Ammon's horn (tissue), 1 donor: ENCODE measurements around the gene IL21R.

Experiments
- DNase-seq: peaks from one replicate; pipeline ENCODE4 v3.0.0-alpha.2; 2016; ENCODE audit warnings: low spot score

IL21R gene

DNA sequence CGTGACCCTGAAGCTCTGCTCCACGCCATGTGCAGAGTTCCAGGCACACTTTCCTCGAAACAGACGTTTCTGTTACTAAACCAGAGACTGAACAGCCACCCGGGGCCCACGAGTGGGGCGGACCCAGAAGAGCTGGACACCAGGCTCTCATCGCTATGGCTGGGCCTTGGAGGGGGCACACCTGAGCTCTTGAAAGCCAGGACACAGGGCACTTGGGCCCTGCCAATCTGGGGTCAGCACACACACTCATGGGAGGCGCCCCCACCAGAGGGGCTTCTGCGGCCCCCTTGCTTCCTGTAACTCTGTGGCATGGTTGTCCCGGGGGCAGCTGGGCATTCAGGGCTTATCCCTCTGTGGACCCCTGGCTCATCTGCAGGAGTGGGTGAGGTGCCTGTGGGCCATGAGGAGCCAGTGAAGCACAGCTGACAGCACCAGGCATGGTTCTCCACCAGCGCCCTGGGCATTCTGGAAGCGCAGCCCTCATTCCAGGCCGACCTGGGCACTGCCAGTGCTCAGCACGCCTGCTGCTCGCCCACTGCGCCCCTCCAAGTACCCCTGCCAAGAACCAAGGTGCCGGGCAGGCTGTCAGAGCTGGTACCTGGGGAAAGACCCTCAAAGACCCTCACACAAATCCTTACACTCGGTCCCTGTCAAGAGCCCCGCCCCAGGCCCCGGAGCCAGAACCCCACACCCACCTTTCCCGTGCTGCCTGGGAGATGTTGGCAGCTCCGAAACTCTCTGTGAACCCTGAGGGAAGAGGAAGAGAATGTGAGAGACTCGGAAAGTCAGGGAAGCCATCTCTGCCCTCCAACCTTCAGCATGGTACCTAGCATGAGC lies 61.1 kb downstream of the IL21R start:
- no peak for DNase-seq

DNA sequence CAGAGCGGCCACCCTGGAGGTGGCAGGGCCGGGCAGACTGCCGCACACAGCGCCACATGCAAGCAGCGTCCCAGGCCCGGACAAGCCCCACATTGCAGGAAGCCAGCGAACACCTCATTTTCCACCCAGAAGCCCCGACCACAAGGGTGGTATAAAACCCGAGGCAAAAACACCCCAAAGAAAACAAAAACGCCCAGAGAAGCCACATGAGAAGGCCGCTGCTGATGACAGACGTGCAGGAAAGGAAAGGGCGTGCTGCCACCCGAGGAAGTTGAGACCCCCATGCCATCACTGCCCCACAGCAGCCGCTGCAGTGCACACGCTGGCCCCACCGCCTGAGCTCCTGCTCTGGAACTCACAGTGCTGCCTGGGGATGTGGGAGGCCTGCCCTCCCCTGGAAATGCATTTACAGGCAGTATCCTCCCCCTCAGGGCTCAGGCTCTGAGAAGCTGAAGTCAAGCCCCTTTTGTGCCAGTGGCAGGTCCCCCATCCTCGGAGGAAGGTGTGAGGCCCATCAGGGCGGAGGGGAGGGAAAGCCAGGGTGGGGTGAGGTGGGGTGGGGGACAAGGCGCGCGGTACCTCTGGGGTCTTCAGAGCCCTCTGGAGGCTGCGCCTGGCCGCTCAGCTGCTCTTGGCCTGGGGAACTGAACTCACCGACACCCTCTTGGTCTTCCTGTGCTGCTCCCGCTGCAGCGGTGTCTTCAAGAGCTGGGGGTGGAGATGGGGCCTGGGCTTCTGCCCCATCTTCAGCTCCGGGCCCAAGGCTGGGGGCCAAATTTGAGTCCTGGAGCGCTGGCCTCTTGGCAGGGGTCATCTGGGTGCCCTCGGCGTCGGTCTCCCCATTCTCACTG lies 62.0 kb downstream of the IL21R start:
- no peak for DNase-seq

DNA sequence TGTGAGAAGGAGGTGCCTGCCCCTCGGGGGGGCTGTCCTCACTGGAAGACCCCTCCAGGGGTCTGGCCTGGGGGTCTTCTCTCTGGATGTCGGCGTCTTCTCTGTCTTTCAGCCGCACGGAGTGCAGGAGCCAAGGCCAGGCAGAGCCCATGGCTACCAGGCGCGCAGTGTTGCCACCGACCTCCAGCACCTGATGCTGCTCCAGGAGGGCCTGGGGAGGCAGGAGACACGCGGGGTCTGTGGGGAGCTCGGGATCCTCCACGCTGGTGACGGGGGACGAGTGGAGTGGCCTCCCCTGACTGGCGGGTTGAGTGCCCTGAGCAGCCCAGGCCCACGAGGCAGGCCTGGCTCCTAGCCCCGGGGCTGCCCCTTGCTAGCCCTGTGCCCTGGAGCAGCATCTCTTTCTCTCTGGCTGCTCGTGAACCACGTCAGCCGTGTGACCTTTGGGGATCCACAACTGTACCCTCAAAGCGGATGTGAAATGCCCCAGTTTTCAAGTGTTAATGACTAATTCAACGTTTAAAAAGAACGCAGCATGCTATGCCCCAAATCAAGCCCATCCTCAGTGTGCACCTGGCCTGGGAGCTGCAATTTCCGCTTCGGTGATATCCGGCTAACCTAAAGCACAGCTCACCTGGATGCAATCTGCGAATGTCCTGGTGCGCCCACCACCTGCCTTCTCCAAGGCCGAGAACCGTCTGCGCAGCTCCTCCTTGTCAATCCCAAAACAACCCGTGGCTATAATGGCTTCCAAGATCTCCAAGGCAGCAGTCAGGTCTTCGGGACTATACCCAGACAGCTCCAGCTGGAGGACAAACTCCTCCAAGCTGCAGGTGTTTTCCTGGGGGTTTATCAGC lies 62.9 kb downstream of the IL21R start:
- no peak for DNase-seq

DNA sequence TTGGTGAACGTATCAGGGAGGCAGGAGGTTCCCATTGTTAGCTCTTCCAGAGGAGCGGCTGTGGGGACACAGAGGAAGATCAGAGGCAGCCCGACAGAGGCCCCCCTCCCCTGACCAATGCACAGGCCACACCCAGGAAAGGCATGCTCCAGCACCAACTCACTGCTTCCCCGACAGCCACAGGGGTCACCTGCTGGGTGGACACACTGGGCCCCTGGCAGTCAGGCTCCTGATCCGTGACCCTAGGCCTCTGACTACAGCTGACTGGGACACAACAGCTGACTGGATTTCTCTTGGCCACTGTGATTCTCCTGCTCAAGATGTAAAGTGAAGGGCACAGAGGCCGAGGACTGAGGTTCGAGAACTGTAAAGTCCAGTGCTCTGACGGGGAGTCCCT lies 63.5 kb downstream of the IL21R start:
- no peak for DNase-seq

DNA sequence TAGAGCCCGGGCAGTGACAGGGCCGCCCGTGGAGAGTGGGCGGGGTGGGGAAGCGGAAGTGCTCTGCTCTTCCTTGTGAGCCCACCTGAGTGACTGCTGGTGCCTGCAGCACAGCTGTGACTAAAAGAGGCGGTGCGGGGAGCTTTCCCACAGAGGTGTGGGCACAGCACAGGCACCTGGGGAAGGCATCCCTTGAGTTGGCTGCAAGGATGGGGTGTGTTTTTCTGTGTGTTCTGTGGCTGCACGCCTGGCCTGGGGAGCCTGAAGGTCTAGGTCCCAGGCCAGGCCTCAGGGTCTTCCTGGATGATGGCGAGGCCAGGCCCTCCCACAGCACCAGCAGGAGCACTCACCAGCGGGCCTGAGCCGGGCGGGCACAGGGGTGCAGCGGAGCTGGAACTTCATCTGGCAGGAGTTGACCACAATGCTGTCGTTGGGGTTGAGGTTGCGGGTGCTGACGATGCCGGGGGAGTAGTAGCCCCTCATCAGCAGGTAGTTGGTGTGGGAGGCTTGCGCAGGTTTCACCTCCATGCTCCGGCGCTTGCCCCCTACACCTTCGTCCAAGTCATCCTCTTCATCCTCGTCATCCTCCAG lies 67.1 kb downstream of the IL21R start:
- no peak for DNase-seq

DNA sequence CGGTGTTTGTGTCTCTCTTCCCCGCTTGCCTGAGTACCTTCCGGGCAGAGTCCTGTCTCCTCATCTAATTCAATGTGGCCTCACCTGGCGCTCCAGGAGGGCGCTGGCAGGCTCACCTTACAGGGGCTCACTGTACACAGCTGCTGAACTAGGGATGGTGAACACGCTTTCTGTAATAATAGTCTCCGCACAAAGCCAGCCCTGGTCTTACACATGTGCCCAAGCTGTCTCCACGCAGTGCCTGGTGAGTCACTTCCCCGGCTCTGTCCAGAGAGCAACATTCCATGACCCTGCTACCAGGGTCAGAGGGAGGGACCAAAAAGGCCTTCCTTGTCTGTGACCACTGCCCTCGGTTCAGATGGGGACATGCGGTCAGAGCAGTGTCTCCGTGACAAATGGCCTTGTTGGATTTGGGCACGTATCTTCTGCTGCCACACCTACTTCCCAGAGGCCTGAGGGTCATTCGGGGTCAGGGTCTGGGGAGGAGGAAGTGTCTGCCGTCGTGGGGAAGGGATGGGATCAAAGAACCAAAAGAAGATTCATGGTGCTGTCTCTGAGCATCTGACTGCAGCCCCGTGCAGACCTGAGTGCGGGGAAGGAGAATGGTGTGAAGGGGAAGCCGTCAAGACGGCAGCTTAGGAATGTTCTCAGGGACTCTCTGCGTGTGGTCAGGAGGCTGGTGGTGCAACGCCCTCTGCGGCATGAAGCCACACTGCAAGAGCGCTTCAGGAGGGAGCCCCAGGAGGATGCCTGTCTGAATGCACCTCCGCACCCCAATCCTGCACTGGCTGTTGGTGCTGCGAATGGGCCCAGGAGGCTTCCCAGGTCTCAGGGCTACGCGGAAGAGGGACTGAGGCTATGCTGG lies 68.8 kb downstream of the IL21R start:
- DNase-seq: no peak

DNA sequence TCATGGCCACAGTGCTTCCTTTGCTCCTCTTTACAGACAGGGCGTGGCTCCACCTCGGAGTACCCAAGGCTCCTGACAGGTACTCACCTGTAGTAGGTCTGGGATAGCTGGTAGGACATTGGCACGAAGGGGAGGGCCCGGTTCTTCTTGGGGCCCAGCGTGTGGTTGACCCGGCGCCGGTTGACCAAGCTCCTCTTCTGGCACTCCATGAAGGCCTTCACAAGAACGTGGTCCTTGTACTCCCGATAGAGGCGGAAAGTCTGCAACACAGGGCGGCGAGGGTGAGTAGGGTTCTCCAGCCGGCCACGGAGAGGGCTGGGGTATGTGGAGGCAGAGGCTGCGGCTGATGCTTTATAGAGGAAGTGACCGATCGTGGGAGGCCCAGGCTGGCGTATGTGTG lies 69.7 kb downstream of the IL21R start:
- DNase-seq: no peak

DNA sequence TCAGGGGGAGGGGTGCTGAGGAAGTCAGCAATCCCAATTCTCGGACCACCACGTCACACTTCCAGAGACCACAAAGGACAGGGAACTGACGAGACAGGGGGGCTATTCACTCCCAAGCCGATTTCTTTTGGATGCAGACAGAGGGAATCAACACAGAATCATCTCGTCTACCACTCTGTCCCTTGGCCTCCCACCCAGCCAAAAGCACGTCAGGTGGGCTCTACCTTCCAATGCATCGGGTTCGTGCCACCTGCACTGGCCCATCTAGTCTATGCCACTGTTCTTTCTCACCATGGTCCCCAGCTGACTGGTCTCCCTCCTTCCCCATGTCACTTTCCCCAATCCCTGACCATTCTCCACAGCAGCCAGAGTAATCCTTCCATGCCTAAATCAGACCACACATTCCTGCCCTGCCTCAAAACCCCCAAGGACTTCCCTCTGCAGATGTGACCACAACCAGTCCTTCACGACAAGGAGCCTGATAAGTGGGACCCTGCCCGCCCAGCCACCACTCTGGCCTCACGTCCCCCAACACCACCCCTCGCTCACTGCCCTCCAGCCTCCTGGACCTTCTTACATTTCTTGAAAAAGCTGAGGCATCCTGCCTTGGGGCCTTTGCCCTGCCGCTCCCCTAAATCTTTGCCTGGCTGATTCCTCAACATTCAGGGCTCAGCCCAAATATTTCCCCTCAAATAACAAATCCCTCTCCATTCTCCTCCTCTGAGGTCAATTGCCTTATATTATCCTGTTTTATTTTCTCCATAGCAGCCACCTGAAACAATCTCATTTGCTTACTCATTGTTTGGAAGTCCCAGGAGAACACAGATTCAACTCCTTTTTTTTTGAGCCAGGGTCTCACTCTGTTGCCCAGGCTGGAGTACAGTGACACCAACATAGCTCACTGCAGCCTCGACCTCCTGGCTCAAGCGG lies 70.4 kb downstream of the IL21R start:
- DNase-seq: no peak

DNA sequence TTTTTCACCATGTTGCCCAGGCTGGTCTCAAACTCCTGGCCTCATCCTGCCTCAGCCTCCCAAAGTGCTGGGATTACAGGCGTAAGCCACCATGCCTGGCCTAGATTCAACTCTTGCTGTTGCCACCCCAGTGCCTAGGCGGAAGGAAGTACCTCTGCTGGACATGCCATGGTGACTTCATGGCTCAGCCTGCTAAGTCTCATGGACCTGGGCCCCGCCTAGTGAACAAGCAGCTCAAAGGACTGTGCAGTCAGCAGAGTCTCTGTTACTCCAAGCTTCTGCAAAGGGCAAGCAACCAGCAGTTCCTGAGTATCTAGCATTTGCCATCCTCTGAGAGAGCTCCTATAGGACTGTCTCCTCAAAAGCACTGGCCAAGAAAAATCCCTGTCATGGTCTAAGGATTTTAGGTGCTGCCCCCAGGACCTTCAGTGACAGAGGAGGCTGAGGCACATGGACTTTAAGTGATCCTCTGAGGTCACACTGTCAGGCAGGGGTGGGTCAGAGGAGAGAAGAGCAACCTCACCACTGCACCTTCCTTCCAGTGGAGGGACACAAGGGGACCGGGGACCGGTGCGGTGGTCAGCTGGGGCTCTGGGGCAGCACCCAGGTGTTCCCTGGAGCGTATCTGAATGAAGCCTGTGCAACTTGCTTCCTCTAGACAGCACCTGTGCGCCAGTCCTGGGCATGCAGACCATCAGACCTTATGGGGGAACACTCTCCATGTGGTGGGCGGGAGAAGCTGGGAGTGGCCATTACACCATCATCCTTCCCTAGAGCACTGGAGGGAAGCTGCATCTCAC lies 71.3 kb downstream of the IL21R start:
- DNase-seq: no peak

DNA sequence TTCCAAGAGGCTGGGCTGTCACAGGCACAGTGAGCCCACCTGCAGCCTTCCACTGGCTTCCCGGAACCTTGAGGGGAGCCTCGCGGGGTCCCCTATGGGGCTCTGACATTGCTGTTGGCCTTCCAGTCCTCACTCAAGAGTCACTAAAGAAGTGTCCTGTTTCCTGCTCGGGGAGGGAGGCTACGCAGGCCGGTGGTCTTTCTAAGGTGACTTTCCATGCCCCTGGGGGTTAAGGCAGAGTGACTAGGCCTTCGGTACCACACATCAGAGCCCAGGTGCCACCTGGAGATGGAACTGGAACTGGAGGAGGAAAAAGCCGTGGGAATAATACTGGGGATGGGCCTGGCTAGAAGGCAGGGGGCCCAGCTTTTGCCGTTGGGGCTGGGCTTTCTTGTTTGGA lies 72.1 kb downstream of the IL21R start:
- DNase-seq: no peak

DNA sequence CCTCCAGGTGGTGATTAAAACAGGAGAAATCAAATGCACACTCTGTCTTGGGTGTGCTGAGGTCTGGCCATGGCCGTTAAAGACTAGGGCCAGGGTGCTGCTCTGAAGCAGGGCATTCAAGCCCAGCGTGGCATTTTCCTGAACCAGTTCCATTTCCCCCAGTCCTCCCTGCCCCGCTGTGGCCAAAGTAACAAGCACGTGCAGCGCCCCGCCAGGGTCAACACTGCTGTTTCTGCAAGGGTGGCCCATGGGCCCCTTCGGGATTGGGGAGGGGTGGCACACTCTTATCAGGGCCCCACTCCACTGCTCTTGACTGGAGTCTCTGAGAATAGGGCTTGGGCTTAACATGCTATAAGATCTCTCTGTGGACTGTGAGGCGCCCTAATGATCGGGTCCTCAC lies 72.9 kb downstream of the IL21R start:
- DNase-seq: no peak

DNA sequence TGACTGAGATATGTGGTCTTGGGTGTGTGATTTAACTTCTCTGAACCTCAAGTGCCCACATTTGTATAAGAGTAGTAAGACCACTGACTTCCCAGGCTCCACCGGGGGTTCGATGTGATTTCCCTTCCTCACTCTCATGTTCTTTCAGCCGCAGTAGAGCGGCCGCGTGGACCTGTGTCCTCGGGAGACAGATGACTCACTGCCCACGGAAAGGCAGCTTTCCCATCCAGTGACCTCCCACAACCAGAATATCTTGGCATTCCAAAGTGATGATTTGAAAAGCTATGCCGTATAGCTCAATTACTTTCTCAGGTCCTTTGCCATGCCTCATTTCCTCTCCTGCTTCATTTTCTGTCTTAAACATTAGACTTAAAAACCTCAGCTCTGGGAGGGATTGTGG lies 73.6 kb downstream of the IL21R start:
- DNase-seq: no peak

DNA sequence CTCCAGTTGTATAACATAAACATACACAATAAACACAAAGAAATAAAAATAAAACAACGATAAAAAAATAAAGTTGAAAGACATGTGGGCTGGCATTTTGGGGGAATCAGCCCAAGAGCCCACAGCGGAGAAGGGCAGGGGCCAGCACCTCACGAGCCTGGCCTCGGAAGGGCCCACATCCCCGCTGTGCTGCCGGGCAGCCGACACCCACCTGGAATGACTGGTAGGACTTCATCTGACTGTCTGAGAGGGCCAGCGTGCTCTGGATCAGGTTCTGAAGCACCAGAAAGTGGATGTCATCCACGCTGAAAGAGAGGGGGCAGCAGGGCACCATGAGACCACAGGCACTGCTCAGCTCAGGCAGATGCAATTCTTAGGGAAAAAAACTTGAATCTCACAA lies 74.3 kb downstream of the IL21R start:
- no peak for DNase-seq

DNA sequence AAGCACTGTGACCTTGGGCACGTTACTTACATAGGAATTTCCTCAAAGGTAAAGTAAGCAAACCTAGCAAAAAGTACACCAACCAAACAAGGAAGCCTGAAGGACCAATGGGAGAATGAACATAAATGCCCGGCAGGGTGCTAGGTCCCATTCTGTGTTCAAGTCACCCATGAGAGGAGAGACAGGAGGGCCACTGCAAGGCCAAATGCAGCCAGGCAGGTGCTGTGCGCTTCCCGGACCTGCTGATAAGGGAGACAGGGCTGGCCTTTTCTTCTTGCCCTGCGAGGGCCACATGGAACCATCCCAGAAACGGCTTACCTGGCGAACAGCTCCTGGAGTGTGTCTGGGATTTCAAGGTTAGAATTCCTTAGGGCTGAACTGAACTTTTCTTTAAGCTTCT lies 78.8 kb downstream of the IL21R start:
- no peak for DNase-seq

DNA sequence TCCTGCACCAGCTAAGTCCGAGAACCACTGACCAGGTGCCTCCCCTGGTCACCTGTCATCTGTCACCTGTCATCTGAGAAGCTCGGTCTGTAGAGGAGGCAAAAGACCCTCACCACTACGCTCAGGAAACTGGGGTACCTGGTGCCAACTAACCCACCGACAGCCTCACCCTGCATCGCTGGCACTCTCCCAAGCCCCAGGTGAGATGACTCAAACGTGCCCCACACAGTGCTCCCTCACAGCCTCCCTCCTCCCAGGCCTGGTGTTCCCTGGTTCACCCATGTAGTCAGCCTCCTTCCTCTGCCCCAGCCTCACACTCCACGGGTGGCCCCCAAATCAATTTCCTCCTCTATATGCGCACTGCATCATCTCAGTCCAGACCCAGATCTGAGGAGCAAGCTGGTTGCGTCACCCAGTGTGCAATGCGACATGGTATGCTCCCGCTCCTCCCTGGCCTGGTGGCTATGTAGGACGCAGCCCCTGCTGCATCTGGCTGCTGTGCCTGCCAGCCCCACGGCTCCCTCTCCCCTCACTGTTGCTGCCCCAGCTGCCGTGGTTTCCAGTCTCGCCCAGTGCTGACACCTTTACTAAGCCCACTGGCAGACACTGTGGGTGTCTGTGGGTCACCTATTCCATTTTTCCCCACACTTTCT lies 79.4 kb downstream of the IL21R start:
- no peak for DNase-seq

DNA sequence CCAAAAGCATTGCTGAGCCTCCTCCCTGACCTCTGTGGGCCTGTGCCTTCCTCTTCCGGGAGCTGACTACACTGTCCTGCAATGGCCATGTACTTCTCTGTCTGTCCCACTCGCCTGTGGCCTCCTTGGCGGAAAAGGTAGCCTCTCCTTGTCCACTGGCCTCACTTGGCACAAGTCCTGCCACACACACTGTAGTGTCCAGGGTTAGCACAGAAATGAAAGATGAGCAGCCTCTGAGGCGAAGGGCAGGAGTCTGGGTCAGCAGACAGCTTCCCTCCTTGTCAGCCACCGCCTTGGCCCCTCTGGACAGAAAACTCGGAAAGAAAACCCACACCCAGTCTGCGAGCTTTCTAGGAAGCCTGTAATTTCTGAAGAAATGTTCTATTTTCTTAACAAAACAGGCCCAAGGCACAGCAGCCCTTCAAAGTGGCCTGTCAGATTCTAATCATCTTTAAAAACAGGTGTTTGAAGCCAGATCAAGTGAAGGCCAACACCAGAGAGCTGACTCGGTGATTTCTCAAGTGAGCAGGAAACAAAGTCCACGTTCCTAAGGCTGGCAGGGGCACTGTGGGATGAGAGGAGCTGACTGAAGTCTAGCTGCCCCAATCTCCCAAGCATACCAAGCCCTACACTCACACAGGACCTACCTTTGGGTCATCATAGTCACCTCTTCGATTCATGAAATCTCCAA lies 80.6 kb downstream of the IL21R start:
- DNase-seq: no peak

DNA sequence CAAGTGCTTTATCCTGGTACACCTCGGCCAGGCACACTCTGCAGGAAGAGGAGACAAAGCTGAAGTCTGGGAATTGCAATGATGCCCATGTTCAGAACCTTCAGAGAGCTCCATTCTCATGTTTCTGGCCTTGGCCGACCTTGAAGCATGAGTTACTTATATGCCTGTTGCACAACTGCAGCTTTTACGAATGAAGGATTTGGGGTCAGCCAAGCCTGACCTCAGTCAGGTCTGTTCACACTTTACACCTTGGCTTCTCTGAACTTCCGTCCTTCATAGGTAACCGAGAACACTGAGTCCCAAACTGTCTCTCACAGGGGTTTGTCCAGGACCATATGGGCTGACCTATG lies 81.1 kb downstream of the IL21R start:
- no peak for DNase-seq

DNA sequence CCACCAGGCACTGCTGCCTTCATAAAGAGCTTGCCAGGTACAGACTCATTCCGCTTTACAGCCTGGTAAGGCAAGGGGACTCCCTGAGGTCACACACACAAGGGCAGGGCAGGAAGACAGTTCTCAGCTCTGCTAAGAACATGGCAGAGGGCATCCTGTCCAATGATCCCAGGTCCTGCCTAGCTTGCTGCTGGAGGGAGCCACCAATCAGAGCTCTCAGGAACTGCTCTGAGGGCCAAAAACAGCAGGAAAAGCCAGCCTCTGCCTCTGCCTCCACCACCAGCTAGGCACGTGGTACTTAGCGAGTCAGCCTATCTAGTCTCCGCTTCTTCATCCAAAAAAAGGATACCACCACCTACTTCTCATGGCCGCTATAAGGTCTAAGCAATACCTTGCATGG lies 81.7 kb downstream of the IL21R start:
- DNase-seq: no peak
